Measurements from ENCODE around the gene SLC17A1. TPM values are rescaled to one million over a fixed set of nuclear protein-coding genes. Genes with fewer than 3 reads are reported as not detected.
A peak's percentile ranks its signal among the peaks of the same experiment; 100 is the strongest.

SLC17A1 gene
- total and polyA plus RNA-seq, 2 donors from 2014 or later, result 26.3 to 109 TPM

GRCh38 chr6:25829375-25829774 is 2.5 kb downstream of the SLC17A1 start:
- no peaks in the 10 kb centered on the region for H3K9me3 ChIP-seq (ENCODE audit: control insufficient read depth in 2 of 3, insufficient read depth in 1 of 3, low read length in 3 of 3)
- H3K36me3 ChIP-seq (ENCODE audit: control insufficient read depth in 2 of 3, insufficient read depth in 3 of 3, low read length in 3 of 3), result peaks cover 0 to 6% (median 0%) of the 10 kb centered on the region in 3 donors
- FAIRE-seq, result no peak
- H3K27me3 ChIP-seq (ENCODE audit: control insufficient read depth, insufficient read depth, low read length), result no peaks in the 10 kb centered on the region
- peak overlapping the region in 2 of 3 donors; percentile 59 to 96 for H3K4me3 ChIP-seq (ENCODE audit: low read length in 3 of 3)
- no peak for TF ChIP-seq CTCF (IDR thresholded peaks at IDR 0.05; ENCODE audit: borderline replicate concordance, extremely low read depth, insufficient read depth)
- peaks cover 0 to 5% (median 2%) of the 10 kb centered on the region in 3 donors for H3K4me1 ChIP-seq (ENCODE audit: control insufficient read depth in 2 of 3, insufficient read depth in 2 of 3, low read depth in 1 of 3, low read length in 3 of 3)
- peak overlapping the region in 1 of 2 donors; percentile 8 for H3K27ac ChIP-seq (ENCODE audit: low read depth in 2 of 2, low read length in 2 of 2)
- intact Hi-C loops (cut with DNase I), result no loop called here
- no peak for DNase-seq
- H3K9ac ChIP-seq (ENCODE audit: low read length in 3 of 3), result no peak overlapping the region

- H3K4me1 ChIP-seq (ENCODE audit: control insufficient read depth in 2 of 3, insufficient read depth in 2 of 3, low read depth in 1 of 3, low read length in 3 of 3), result no peaks in the 10 kb centered on the region
- intact Hi-C loops (cut with DNase I), result no loop called here
- H3K27ac ChIP-seq (ENCODE audit: low read depth in 2 of 2, low read length in 2 of 2), result no peak overlapping the region
- H3K36me3 ChIP-seq (ENCODE audit: control insufficient read depth in 2 of 3, insufficient read depth in 3 of 3, low read length in 3 of 3), result peaks cover 2 to 15% (median 5%) of the 10 kb centered on the region in 3 donors
- H3K4me3 ChIP-seq (ENCODE audit: low read length in 3 of 3), result no peak overlapping the region
- no peak for FAIRE-seq
- DNase-seq, result no peak
- H3K9ac ChIP-seq (ENCODE audit: low read length in 3 of 3), result no peak overlapping the region
- H3K9me3 ChIP-seq (ENCODE audit: control insufficient read depth in 2 of 3, insufficient read depth in 1 of 3, low read length in 3 of 3), result no peaks in the 10 kb centered on the region
- TF ChIP-seq CTCF (IDR thresholded peaks at IDR 0.05; ENCODE audit: borderline replicate concordance, extremely low read depth, insufficient read depth), result no peak
- no peaks in the 10 kb centered on the region for H3K27me3 ChIP-seq (ENCODE audit: control insufficient read depth, insufficient read depth, low read length)
Observed at GRCh38 chr6:25821341-25821740, 10.5 kb downstream of the SLC17A1 start.

- no peak for DNase-seq
- H3K9ac ChIP-seq (ENCODE audit: low read length in 3 of 3), result no peak overlapping the region
- H3K27ac ChIP-seq (ENCODE audit: low read depth in 2 of 2, low read length in 2 of 2), result no peak overlapping the region
- no peaks in the 10 kb centered on the region for H3K27me3 ChIP-seq (ENCODE audit: control insufficient read depth, insufficient read depth, low read length)
- H3K9me3 ChIP-seq (ENCODE audit: control insufficient read depth in 2 of 3, insufficient read depth in 1 of 3, low read length in 3 of 3), result no peaks in the 10 kb centered on the region
- no peak for FAIRE-seq
- peaks cover 2 to 24% (median 5%) of the 10 kb centered on the region in 3 donors for H3K36me3 ChIP-seq (ENCODE audit: control insufficient read depth in 2 of 3, insufficient read depth in 3 of 3, low read length in 3 of 3)
- H3K4me1 ChIP-seq (ENCODE audit: control insufficient read depth in 2 of 3, insufficient read depth in 2 of 3, low read depth in 1 of 3, low read length in 3 of 3), result no peaks in the 10 kb centered on the region
- no peak overlapping the region for H3K4me3 ChIP-seq (ENCODE audit: low read length in 3 of 3)
- no peak for TF ChIP-seq CTCF (IDR thresholded peaks at IDR 0.05; ENCODE audit: borderline replicate concordance, extremely low read depth, insufficient read depth)
- intact Hi-C loops (cut with DNase I), result no loop called here
Observed at GRCh38 chr6:25816252-25816651, 15.6 kb downstream of the SLC17A1 start.

GRCh38 chr6:25815194-25815593 is 16.7 kb downstream of the SLC17A1 start:
- Histone ChIP-seq H3K9me3 (ENCODE audit: control insufficient read depth in 2 of 3, insufficient read depth in 1 of 3, low read length in 3 of 3) (no peaks in the 10 kb centered on the region), H3K27me3 (ENCODE audit: control insufficient read depth, insufficient read depth, low read length) (no peaks in the 10 kb centered on the region), H3K9ac (ENCODE audit: low read length in 3 of 3) (no peak overlapping the region), H3K4me3 (ENCODE audit: low read length in 3 of 3) (no peak overlapping the region), H3K27ac (ENCODE audit: low read depth in 2 of 2, low read length in 2 of 2) (no peak overlapping the region), H3K4me1 (ENCODE audit: control insufficient read depth in 2 of 3, insufficient read depth in 2 of 3, low read depth in 1 of 3, low read length in 3 of 3) (no peaks in the 10 kb centered on the region), H3K36me3 (ENCODE audit: control insufficient read depth in 2 of 3, insufficient read depth in 3 of 3, low read length in 3 of 3) (peaks cover 2 to 24% (median 5%) of the 10 kb centered on the region in 3 donors)
- intact Hi-C loops (cut with DNase I), result no loop called here
- no peak for TF ChIP-seq CTCF (IDR thresholded peaks at IDR 0.05; ENCODE audit: borderline replicate concordance, extremely low read depth, insufficient read depth)
- FAIRE-seq (no peak), DNase-seq (no peak)
